GM12878 (cell line): Measurements from ENCODE around the gene MYCN. TPM values are rescaled to one million over a fixed set of nuclear protein-coding genes. Genes with fewer than 3 reads are reported as not detected.

Source experiments
- ATAC-seq: fragments of 200-7000 bp; cut with Tn5 transposase; 3 replicates; pipeline ENCODE4 v1.9.1; 2020; ENCODE audit warnings: mild to moderate bottlenecking, moderate library complexity
- BruUV-seq: library from RNA; stranded (reverse); fragments of 400-500 nt; replicated peaks from 2 replicates; lab custom pipeline; 2021; lab: Mats Ljungman, UMichigan
- CTCF ChIA-PET: fragments of 300-600 bp; sonication (Branson Sonifier 250); formaldehyde crosslinking; extraction: SDS; loops from one replicate; lab custom pipeline; 2021; ENCODE audit warnings: inconsistent platforms; lab: Yijun Ruan, JAX
- POLR2A ChIA-PET: fragments of 350-600 bp; formaldehyde crosslinking; extraction: SDS; loops from one replicate; lab custom pipeline; 2021; ENCODE audit warnings: inconsistent platforms; lab: Charles Lee
- RAD21 ChIA-PET: fragments of 300-600 bp; sonication (Branson Sonifier 250); formaldehyde crosslinking; loops from one replicate; lab custom pipeline; 2023; ENCODE audit warnings: antibody characterized with exemption; ENCODE audit not compliant: unreplicated experiment; lab: Charles Lee
- SMC1A ChIA-PET: fragments of 300-600 bp; sonication (Branson Sonifier 250); formaldehyde crosslinking; loops from one replicate; lab custom pipeline; 2023; ENCODE audit not compliant: unreplicated experiment, uncharacterized antibody; lab: Charles Lee
- DNase-seq: peaks from one replicate; pipeline ENCODE4 v3.0.0-alpha.2; 2011; ENCODE audit warnings: low read depth, low spot score
- FAIRE-seq: peaks from 3 replicates; lab custom pipeline; 2011; peaks lifted over from hg19 to GRCh38; lab: Jason Lieb, UNC
- H2AFZ ChIP-seq: 2 replicates; pipeline ENCODE4 v1.6.0; 2011; ENCODE audit warnings: low read depth, low read length, control low read depth; ENCODE audit not compliant: control insufficient read depth
- H3K27ac ChIP-seq: 2 replicates; pipeline ENCODE4 v1.5.1; 2011; ENCODE audit warnings: control low read depth; ENCODE audit not compliant: control insufficient read depth, insufficient read depth
- H3K27me3 ChIP-seq, 2 experiments: replicated peaks in 1 of 2; 2 replicates each; pipeline versions ENCODE4 v1.6.0 to v1.6.1; 2011; ENCODE audit warnings: low read length in 1 of 2; ENCODE audit not compliant: control insufficient read depth in 2 of 2, insufficient read depth in 2 of 2
- H3K36me3 ChIP-seq, 2 experiments: 2 replicates each; pipeline ENCODE4 v1.5.1; 2011; ENCODE audit warnings: low read length in 1 of 2; ENCODE audit not compliant: control insufficient read depth in 2 of 2, insufficient read depth in 2 of 2
- H3K4me1 ChIP-seq: 2 replicates; pipeline ENCODE4 v1.6.1; 2011; ENCODE audit warnings: mild to moderate bottlenecking, low read length, moderate library complexity, mixed read lengths; ENCODE audit not compliant: control insufficient read depth, insufficient read depth
- H3K4me2 ChIP-seq: 2 replicates; pipeline ENCODE4 v1.6.0; 2011; ENCODE audit warnings: control low read depth; ENCODE audit not compliant: control insufficient read depth, insufficient read depth
- H3K4me3 ChIP-seq: fragments of 200-600 bp; sonication (generic); 2 replicates; pipeline ENCODE4 v1.5.1; 2016
- H3K79me2 ChIP-seq: 2 replicates; pipeline ENCODE4 v1.6.0; 2011; ENCODE audit warnings: low read length; ENCODE audit not compliant: control insufficient read depth, insufficient read depth
- H3K9ac ChIP-seq: 2 replicates; pipeline ENCODE4 v1.8.0; 2011; ENCODE audit warnings: low read length, control low read depth, mixed read lengths; ENCODE audit not compliant: control insufficient read depth, insufficient read depth
- H3K9me3 ChIP-seq: replicated peaks from 3 replicates; pipeline ENCODE4 v1.5.1; 2011; ENCODE audit warnings: mild to moderate bottlenecking, low read length; ENCODE audit not compliant: control insufficient read depth, insufficient read depth
- H4K20me1 ChIP-seq: 2 replicates; pipeline ENCODE4 v1.6.0; 2011; ENCODE audit not compliant: control insufficient read depth, insufficient read depth
- BMI1 ChIP-seq: fragments of 450-650 bp; IDR thresholded peaks from 2 replicates; pipeline ENCODE4 v1.6.1; 2016; ENCODE audit warnings: mild to moderate bottlenecking, moderate library complexity, borderline replicate concordance
- E2F4 ChIP-seq: IDR thresholded peaks from 2 replicates; pipeline ENCODE4 v1.6.1; 2012; ENCODE audit warnings: low read depth, low read length, improper control_type of control experiment
- ELK1 ChIP-seq: IDR thresholded peaks from 2 replicates; pipeline ENCODE4 v1.6.1; 2012; ENCODE audit warnings: low read depth, low read length, improper control_type of control experiment
- HDGF ChIP-seq: fragments of 450-650 bp; IDR thresholded peaks from 2 replicates; pipeline ENCODE4 v1.6.1; 2016; ENCODE audit warnings: antibody characterized with exemption
- JUND ChIP-seq: IDR thresholded peaks from 2 replicates; pipeline ENCODE4 v1.6.1; 2012; ENCODE audit warnings: low read depth, mild to moderate bottlenecking, low read length, improper control_type of control experiment, moderate library complexity
- MTA2 ChIP-seq: fragments of 450-650 bp; IDR thresholded peaks from 2 replicates; pipeline ENCODE4 v1.6.1; 2016; ENCODE audit warnings: low read depth, mild to moderate bottlenecking, moderate library complexity
- SIX5 ChIP-seq: IDR thresholded peaks from 2 replicates; pipeline ENCODE4 v1.6.1; 2011; ENCODE audit warnings: mild to moderate bottlenecking, low read depth, low read length, moderate library complexity; ENCODE audit not compliant: severe bottlenecking
- SREBF1 ChIP-seq: IDR thresholded peaks from 2 replicates; pipeline ENCODE4 v1.6.1; 2012; ENCODE audit warnings: mild to moderate bottlenecking, low read length
- SUZ12 ChIP-seq: fragments of 200-600 bp; sonication (generic); IDR thresholded peaks from one replicate; pipeline ENCODE4 v1.6.1; 2018; ENCODE audit warnings: antibody characterized with exemption, mild to moderate bottlenecking; ENCODE audit not compliant: unreplicated experiment
- USF1 ChIP-seq: IDR thresholded peaks from 2 replicates; pipeline ENCODE4 v1.6.1; 2011; ENCODE audit warnings: borderline replicate concordance, low read depth, mild to moderate bottlenecking, moderate library complexity, mixed read lengths, low read length; ENCODE audit not compliant: insufficient read depth; ENCODE audit errors: extremely low read length
- YY1 ChIP-seq: IDR thresholded peaks from 2 replicates; pipeline ENCODE4 v1.6.1; 2011; ENCODE audit warnings: low read depth, mild to moderate bottlenecking, low read length
- ZNF207 ChIP-seq: fragments of 450-650 bp; IDR thresholded peaks from 2 replicates; pipeline ENCODE4 v1.6.1; 2014; ENCODE audit warnings: antibody characterized with exemption, mild to moderate bottlenecking, borderline replicate concordance
- WGBS: methylation state at CpG from one replicate; pipeline ENCODE4 v1.1.6; 2016; ENCODE audit warnings: low lambda C conversion rate; ENCODE audit not compliant: insufficient replicate concordance, insufficient coverage; ENCODE audit errors: missing lambda C conversion rate; 5-methylcytosine and 5-hydroxymethylcytosine counted together
- in situ Hi-C: fragments of 300-500 bp; cut with MboI; formaldehyde crosslinking; loops from 9 replicates; pipeline ENCODE4 v1.14.3; 2018; ENCODE audit warnings: mixed read lengths
- intact Hi-C: fragments of 100-400 bp; cut with micrococcal nuclease; formaldehyde crosslinking; loops from one replicate; pipeline ENCODE4 v1.14.2; 2022; ENCODE audit not compliant: unreplicated experiment
- polyA plus RNA-seq, 11 experiments: library from polyadenylated mRNA; depleted of rRNA in 4 of 11; unstranded in 6 of 11; stranded (reverse) in 5 of 11; fragments of >200 nt; fragmentation: Nextera tagmentation in 4 of 11; fragmentation: Illumina TruSeq in 1 of 11; extraction: Ambion mirVana in 4 of 11; extraction: Trizol in 1 of 11; gene quantifications; 1 replicate in 1 of 11; 2 replicates in 10 of 11; pipeline versions ENCODE4 v1.2.1 to v1.2.3, GENCODE V29; 2011 to 2016; ENCODE audit warnings: inconsistent platforms in 2 of 11, missing spikeins in 2 of 11, low read depth in 1 of 11
- total RNA-seq, 4 experiments: library from RNA; depleted of rRNA in 3 of 4; stranded (reverse); fragments of >200 nt in 3 of 4; fragmentation: Illumina TruSeq in 1 of 4; extraction: Trizol in 1 of 4; gene quantifications; 2 replicates each; pipeline versions ENCODE4 v1.2.1 to v1.2.3, GENCODE V29; 2013 to 2021

Gene MYCN
- total and polyA plus RNA-seq, 10 of the 15 experiments (the other 5 are each of a cell fraction or from before 2014, with no cell fraction given): not detected

GRCh38 chr2:15941481-15941850, 1.1 kb downstream of the MYCN start (continued):
- TF ChIP-seq E2F4: no peak
- no peak for TF ChIP-seq MTA2
- no peak for TF ChIP-seq JUND
- TF ChIP-seq SIX5: no peak
- no peak for TF ChIP-seq YY1
- TF ChIP-seq ELK1: no peak
- no peak for TF ChIP-seq HDGF
- TF ChIP-seq BMI1: no peak
- no peak for TF ChIP-seq SREBF1
- no peak for TF ChIP-seq ZNF207

GRCh38 chr2:15941871-15942710, 1.7 kb downstream of the MYCN start:
- intact Hi-C loops: no loop called here
- Histone ChIP-seq H3K4me1 (no peaks in the 10 kb centered on the region), H3K9ac (no peak overlapping the region), H4K20me1 (no peaks in the 10 kb centered on the region), H3K27ac (no peak overlapping the region), H2AFZ (no peak overlapping the region), H3K9me3 (no peaks in the 10 kb centered on the region), H3K4me3 (no peak overlapping the region), H3K27me3 (peaks cover 12 to 17% of the 10 kb centered on the region in 2 experiments), H3K79me2 (no peaks in the 10 kb centered on the region), H3K36me3 (no peaks in the 10 kb centered on the region), H3K4me2 (no peak overlapping the region)
- peak; percentile 89 for TF ChIP-seq SUZ12
- no peak for TF ChIP-seq USF1
- in situ Hi-C loops: loop anchor here (25.0 kb wide), 1 partner anchor 820 kb away; no protein-coding TSS in a partner anchor
- WGBS: 3% methylated on average over 68 of the region's 98 CpGs
- SMC1A ChIA-PET: no interaction called here
- no TSS peak for BruUV-seq
- DNase-seq (no peak), ATAC-seq (no peak), FAIRE-seq (no peak)
- CTCF ChIA-PET: no interaction called here
- RAD21 ChIA-PET: interaction anchor here (0.6 kb wide), 1 partner anchor 1730 kb away, joined by 3 read pairs; no protein-coding TSS in a partner anchor
- POLR2A ChIA-PET: no interaction called here
